ENCODE results near the gene CPA3. TPM values are rescaled to one million over a fixed set of nuclear protein-coding genes. Genes with fewer than 3 reads are reported as not detected.

CPA3 gene
- total RNA-seq, 2 donors from 2014 or later: 0.57 TPM; not detected in 1

DNA sequence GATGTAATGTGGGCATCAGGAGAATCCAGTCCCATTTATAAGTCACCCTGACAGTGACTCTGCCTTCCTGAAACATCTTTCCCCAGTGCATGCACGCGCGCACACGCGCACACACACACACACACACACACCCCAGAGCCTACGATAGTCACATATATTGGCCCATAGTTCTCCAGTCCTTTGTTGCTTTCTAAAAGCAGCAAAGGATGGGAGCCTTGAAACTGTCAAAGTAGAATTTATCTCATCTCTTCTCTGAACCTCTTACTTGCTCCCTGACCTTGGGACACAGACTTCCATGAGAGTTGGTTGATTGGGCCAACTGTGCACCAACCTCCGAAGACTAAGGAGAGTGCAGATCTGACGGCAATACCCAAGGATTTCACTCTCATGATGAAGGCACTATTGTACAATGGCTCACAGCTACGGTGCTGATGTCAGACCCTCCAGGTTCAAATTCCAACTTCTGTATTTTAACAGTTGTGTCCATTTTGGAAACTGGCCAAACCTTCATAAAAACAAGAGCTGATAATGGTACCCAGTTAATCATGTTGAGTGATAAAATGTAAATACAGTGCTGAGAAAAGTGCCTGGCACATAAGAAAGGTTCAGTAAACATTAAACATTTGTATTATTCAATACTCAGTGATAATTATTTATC is 8.3 kb downstream of the CPA3 start:
- no peak overlapping the region for H3K4me3 Mint-ChIP-seq
- DNase-seq (no peak), ATAC-seq (no peak)
- no peaks in the 10 kb centered on the region for H3K36me3 Mint-ChIP-seq (ENCODE audit: low read depth)
- peaks cover 19% of the 10 kb centered on the region for H3K27me3 Mint-ChIP-seq
- peaks cover 2% of the 10 kb centered on the region for H3K4me1 Mint-ChIP-seq
- H3K9me3 ChIP-seq (ENCODE audit: control insufficient read depth, low read length, poor library complexity, severe bottlenecking): no peaks in the 10 kb centered on the region
- H3K27ac Mint-ChIP-seq: no peak overlapping the region

DNA sequence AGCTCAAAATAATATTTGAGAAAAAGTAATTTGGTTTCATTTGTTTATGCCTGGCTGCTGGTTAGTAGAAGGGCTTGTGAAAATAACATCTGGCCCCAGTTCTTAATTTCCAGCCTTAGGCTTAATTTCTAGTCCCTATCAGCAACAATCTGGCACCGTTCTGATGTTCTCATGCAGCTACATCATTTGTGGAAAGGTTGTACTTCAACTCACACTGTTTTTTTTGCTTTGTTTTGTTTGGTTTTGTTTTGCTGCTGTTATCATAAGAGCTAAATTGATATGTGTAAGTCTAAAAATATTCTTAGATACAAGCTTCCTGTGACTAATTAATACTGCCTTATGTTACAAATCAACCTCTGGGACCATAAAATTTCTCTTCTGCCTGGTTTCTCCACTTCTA is 8.9 kb downstream of the CPA3 start:
- Mint-ChIP-seq H3K27me3 (peaks cover 20% of the 10 kb centered on the region), H3K4me1 (peaks cover 2% of the 10 kb centered on the region), H3K4me3 (no peak overlapping the region), H3K36me3 (ENCODE audit: low read depth) (no peaks in the 10 kb centered on the region), H3K27ac (no peak overlapping the region)
- ATAC-seq: no peak
- H3K9me3 ChIP-seq (ENCODE audit: control insufficient read depth, low read length, poor library complexity, severe bottlenecking): no peaks in the 10 kb centered on the region
- no peak for DNase-seq

DNA sequence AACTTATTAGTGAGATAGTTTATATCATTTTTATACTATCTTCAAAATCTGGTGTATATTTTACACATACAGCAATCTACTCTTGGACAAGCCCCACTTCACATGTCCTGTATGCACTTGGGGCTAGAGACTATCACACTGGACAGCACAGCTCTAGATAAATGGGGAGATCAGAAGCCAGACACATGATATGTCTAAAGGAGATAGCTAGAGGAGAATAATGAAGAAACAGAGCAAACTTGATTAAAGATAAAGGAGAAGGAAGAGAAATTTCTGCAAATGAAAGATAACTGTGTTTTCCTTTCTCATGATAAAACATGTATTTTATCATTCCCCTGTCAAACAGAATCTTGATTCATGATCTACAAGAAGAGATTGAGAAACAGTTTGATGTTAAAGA is 13.0 kb downstream of the CPA3 start:
- ATAC-seq: no peak
- no peak overlapping the region for H3K27ac Mint-ChIP-seq
- no peak for DNase-seq
- no peaks in the 10 kb centered on the region for H3K36me3 Mint-ChIP-seq (ENCODE audit: low read depth)
- no peaks in the 10 kb centered on the region for H3K9me3 ChIP-seq (ENCODE audit: control insufficient read depth, low read length, poor library complexity, severe bottlenecking)
- H3K4me3 Mint-ChIP-seq: no peak overlapping the region
- H3K4me1 Mint-ChIP-seq: peaks cover 5% of the 10 kb centered on the region
- peaks cover 23% of the 10 kb centered on the region for H3K27me3 Mint-ChIP-seq

DNA sequence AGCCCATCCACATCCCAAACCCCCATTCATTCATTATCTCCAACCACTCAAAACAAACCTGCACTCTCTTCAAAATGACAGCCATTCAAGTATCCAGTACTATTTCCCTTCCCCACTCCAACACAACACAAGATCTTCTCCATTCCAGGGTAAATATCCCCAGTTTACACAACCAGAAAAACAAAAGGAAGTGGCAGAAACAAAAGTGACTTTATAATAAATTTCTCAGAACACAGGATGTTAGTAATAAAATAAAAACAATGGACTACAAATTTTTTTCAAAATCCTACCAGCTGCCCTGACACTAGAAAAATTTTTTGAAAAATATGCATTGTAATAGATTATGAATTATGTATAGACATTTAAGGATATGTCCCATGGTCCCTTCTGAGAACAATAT is 14.2 kb downstream of the CPA3 start:
- peaks cover 5% of the 10 kb centered on the region for H3K4me1 Mint-ChIP-seq
- no peak for ATAC-seq
- H3K4me3 Mint-ChIP-seq: no peak overlapping the region
- no peak overlapping the region for H3K27ac Mint-ChIP-seq
- H3K9me3 ChIP-seq (ENCODE audit: control insufficient read depth, low read length, poor library complexity, severe bottlenecking): no peaks in the 10 kb centered on the region
- H3K36me3 Mint-ChIP-seq (ENCODE audit: low read depth): no peaks in the 10 kb centered on the region
- no peak for DNase-seq
- peaks cover 26% of the 10 kb centered on the region for H3K27me3 Mint-ChIP-seq

GRCh38 chr3:148880681-148881080 is 15.6 kb downstream of the CPA3 start:
- ATAC-seq (no peak), DNase-seq (no peak)
- H3K27me3 Mint-ChIP-seq: peaks cover 22% of the 10 kb centered on the region
- H3K4me1 Mint-ChIP-seq: peaks cover 2% of the 10 kb centered on the region
- H3K27ac Mint-ChIP-seq: no peak overlapping the region
- no peaks in the 10 kb centered on the region for H3K9me3 ChIP-seq (ENCODE audit: control insufficient read depth, low read length, poor library complexity, severe bottlenecking)
- no peak overlapping the region for H3K4me3 Mint-ChIP-seq
- no peaks in the 10 kb centered on the region for H3K36me3 Mint-ChIP-seq (ENCODE audit: low read depth)

GRCh38 chr3:148881286-148881685 is 16.2 kb downstream of the CPA3 start:
- Mint-ChIP-seq H3K36me3 (ENCODE audit: low read depth) (no peaks in the 10 kb centered on the region), H3K27ac (no peak overlapping the region), H3K4me3 (no peak overlapping the region), H3K27me3 (peaks cover 22% of the 10 kb centered on the region), H3K4me1 (peaks cover 2% of the 10 kb centered on the region)
- no peaks in the 10 kb centered on the region for H3K9me3 ChIP-seq (ENCODE audit: control insufficient read depth, low read length, poor library complexity, severe bottlenecking)
- DNase-seq (no peak), ATAC-seq (no peak)

GRCh38 chr3:148882288-148882687 is 17.2 kb downstream of the CPA3 start:
- peaks cover 2% of the 10 kb centered on the region for H3K4me1 Mint-ChIP-seq
- no peaks in the 10 kb centered on the region for H3K9me3 ChIP-seq (ENCODE audit: control insufficient read depth, low read length, poor library complexity, severe bottlenecking)
- H3K27me3 Mint-ChIP-seq: peaks cover 24% of the 10 kb centered on the region
- DNase-seq (no peak), ATAC-seq (no peak)
- H3K27ac Mint-ChIP-seq: no peak overlapping the region
- H3K36me3 Mint-ChIP-seq (ENCODE audit: low read depth): no peaks in the 10 kb centered on the region
- H3K4me3 Mint-ChIP-seq: no peak overlapping the region

DNA sequence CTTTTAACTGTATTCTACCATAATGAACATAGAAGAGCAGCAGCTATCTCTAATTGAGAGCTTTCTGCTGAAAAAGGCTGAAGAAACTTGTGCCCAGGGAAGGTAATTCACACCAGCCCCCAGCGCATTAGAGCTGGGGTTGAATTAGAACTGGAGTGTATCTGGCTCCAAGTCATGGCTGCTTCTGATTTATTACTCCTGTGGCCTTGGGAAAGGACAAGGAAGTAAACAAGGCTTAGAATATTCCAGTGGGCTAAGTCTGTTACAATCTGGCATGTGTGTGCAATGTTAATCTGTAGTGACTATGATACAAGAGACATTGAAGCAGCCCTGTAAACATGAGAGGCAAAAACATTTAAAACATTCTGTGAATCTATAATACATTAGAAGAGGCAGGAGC is 18.1 kb downstream of the CPA3 start:
- Mint-ChIP-seq H3K4me1 (peaks cover 2% of the 10 kb centered on the region), H3K4me3 (no peak overlapping the region), H3K27ac (no peak overlapping the region), H3K27me3 (peaks cover 32% of the 10 kb centered on the region), H3K36me3 (ENCODE audit: low read depth) (no peaks in the 10 kb centered on the region)
- DNase-seq (no peak), ATAC-seq (no peak)
- H3K9me3 ChIP-seq (ENCODE audit: control insufficient read depth, low read length, poor library complexity, severe bottlenecking): no peaks in the 10 kb centered on the region

GRCh38 chr3:148884261-148884660 is 19.2 kb downstream of the CPA3 start:
- Mint-ChIP-seq H3K36me3 (ENCODE audit: low read depth) (no peaks in the 10 kb centered on the region), H3K27me3 (peaks cover 34% of the 10 kb centered on the region), H3K4me3 (no peak overlapping the region), H3K27ac (no peak overlapping the region), H3K4me1 (no peaks in the 10 kb centered on the region)
- ATAC-seq: no peak
- no peak for DNase-seq
- no peaks in the 10 kb centered on the region for H3K9me3 ChIP-seq (ENCODE audit: control insufficient read depth, low read length, poor library complexity, severe bottlenecking)

DNA sequence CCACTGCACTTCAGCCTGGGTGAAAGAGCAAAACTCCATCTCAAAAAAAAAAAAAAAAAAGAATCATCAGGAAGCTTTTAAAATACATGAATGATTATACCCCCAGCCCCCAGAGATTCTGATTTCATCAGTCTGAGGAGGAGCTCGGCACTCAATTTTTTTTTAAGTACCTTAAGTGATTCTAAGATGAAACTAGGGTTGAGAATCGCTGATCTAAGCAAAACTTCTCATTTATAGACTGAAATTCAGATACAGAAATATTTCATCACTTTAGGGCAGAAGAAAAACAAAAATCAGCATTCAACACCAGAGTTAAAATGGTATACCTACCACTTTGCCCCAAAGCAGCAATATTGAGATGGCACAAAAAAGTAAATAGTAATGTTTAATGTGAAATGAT is 24.7 kb downstream of the CPA3 start:
- no peak for DNase-seq
- no peaks in the 10 kb centered on the region for H3K36me3 Mint-ChIP-seq (ENCODE audit: low read depth)
- no peaks in the 10 kb centered on the region for H3K9me3 ChIP-seq (ENCODE audit: control insufficient read depth, low read length, poor library complexity, severe bottlenecking)
- peaks cover 29% of the 10 kb centered on the region for H3K27me3 Mint-ChIP-seq
- no peaks in the 10 kb centered on the region for H3K4me1 Mint-ChIP-seq
- no peak for ATAC-seq
- no peak overlapping the region for H3K4me3 Mint-ChIP-seq
- H3K27ac Mint-ChIP-seq: no peak overlapping the region

- DNase-seq: no peak
- no peak for ATAC-seq
- H3K9me3 ChIP-seq (ENCODE audit: control insufficient read depth, low read length, poor library complexity, severe bottlenecking): no peaks in the 10 kb centered on the region
- Mint-ChIP-seq H3K36me3 (ENCODE audit: low read depth) (no peaks in the 10 kb centered on the region), H3K27me3 (peaks cover 21% of the 10 kb centered on the region), H3K27ac (no peak overlapping the region), H3K4me1 (no peaks in the 10 kb centered on the region), H3K4me3 (no peak overlapping the region)
Observed at GRCh38 chr3:148896062-148896461, 31.0 kb downstream of the CPA3 start.

- no peak overlapping the region for H3K27ac Mint-ChIP-seq
- DNase-seq: no peak
- no peaks in the 10 kb centered on the region for H3K9me3 ChIP-seq (ENCODE audit: control insufficient read depth, low read length, poor library complexity, severe bottlenecking)
- H3K4me3 Mint-ChIP-seq: no peak overlapping the region
- no peak for ATAC-seq
- no peaks in the 10 kb centered on the region for H3K4me1 Mint-ChIP-seq
- H3K27me3 Mint-ChIP-seq: peaks cover 32% of the 10 kb centered on the region
- H3K36me3 Mint-ChIP-seq (ENCODE audit: low read depth): peaks cover 2% of the 10 kb centered on the region
Observed at GRCh38 chr3:148901987-148902791, 37.1 kb downstream of the CPA3 start.

DNA sequence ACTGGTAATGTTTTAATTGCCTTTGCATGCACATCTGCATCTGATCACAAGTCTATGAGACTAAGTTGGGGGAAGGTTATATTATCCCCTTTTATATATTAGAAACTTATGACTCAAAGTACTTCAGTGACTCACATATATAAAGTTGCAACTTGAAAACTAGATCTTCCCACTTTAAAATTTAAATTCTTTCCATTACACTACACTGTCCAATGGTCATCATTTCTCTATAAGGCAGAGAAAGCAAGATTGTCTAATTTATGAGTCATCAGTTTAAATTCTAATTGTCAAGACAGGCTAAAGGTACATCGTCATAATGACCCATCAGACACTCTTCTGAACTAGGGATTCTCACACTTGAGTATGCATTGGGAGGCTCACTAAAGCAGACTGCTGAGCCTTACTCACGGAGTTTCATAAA is 37.9 kb downstream of the CPA3 start:
- no peaks in the 10 kb centered on the region for H3K9me3 ChIP-seq (ENCODE audit: control insufficient read depth, low read length, poor library complexity, severe bottlenecking)
- H3K27ac Mint-ChIP-seq: no peak overlapping the region
- H3K27me3 Mint-ChIP-seq: peaks cover 30% of the 10 kb centered on the region
- DNase-seq: no peak
- no peaks in the 10 kb centered on the region for H3K4me1 Mint-ChIP-seq
- peaks cover 2% of the 10 kb centered on the region for H3K36me3 Mint-ChIP-seq (ENCODE audit: low read depth)
- no peak overlapping the region for H3K4me3 Mint-ChIP-seq
- no peak for ATAC-seq

DNA sequence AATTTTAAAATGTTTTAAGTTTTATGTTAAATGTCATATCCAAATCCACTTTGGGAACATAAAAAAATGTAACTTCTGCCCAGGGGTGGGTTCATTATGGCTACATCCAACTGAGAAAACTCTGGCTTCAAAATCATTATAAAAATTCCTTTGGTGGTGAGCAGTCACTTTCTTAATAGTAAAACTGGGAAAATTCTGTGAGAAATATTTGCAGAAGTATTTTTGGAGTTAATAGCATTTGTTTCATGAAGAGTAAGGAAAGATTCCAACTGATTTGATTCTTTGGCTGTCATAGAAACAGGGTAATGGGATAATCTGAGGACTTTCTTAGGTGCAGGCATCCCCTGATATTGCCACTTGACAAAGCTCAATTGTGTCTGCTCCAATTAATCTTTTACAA is 38.8 kb downstream of the CPA3 start:
- H3K27ac Mint-ChIP-seq: no peak overlapping the region
- H3K36me3 Mint-ChIP-seq (ENCODE audit: low read depth): peaks cover 2% of the 10 kb centered on the region

More for the DNA sequence above, 38.8 kb downstream of the CPA3 start:
- peaks cover 37% of the 10 kb centered on the region for H3K27me3 Mint-ChIP-seq
- no peaks in the 10 kb centered on the region for H3K9me3 ChIP-seq (ENCODE audit: control insufficient read depth, low read length, poor library complexity, severe bottlenecking)
- DNase-seq: no peak
- H3K4me1 Mint-ChIP-seq: no peaks in the 10 kb centered on the region
- no peak for ATAC-seq
- H3K4me3 Mint-ChIP-seq: no peak overlapping the region
